HG02973 (cell line): ENCODE data around the gene FUBP3.

Source experiments
- ATAC-seq: cut with Tn5 transposase; IDR thresholded peaks from one replicate; pipeline ENCODE4 v1.9.1; 2021; ENCODE audit warnings: moderate library complexity; ENCODE audit not compliant: unreplicated experiment

The FUBP3 gene

GRCh38 chr9:130661451-130662098, 82.2 kb downstream of the FUBP3 start:
- ATAC-seq = no peak

GRCh38 chr9:130662099-130662969, 83.0 kb downstream of the FUBP3 start:
- ATAC-seq = no peak

- ATAC-seq = no peak
Measured at GRCh38 chr9:130662970-130663257, 83.5 kb downstream of the FUBP3 start.

- no peak for ATAC-seq
Measured at GRCh38 chr9:130663258-130663976, 84.0 kb downstream of the FUBP3 start.

- no peak for ATAC-seq
Measured at GRCh38 chr9:130663977-130664250, 84.5 kb downstream of the FUBP3 start.

- ATAC-seq = no peak
Measured at GRCh38 chr9:130664251-130665028, 85.1 kb downstream of the FUBP3 start, which contains the start of gene PRDM12. PRDM12 (plus strand) TSS chr9:130664594; CDS start chr9:130664654, 60 bp downstream.

- ATAC-seq = no peak
Measured at GRCh38 chr9:130665029-130665430, 85.7 kb downstream of the FUBP3 start.

- no peak for ATAC-seq
Measured at GRCh38 chr9:130665431-130666392, 86.3 kb downstream of the FUBP3 start.

- no peak for ATAC-seq
Measured at GRCh38 chr9:130666393-130667119, 87.2 kb downstream of the FUBP3 start.

GRCh38 chr9:130667120-130667435, 87.7 kb downstream of the FUBP3 start:
- no peak for ATAC-seq

- no peak for ATAC-seq
Measured at GRCh38 chr9:130668196-130668595, 88.8 kb downstream of the FUBP3 start.

GRCh38 chr9:130668659-130669058, 89.3 kb downstream of the FUBP3 start:
- ATAC-seq = no peak

- ATAC-seq = no peak
Measured at GRCh38 chr9:130669965-130670364, 90.6 kb downstream of the FUBP3 start.

- ATAC-seq = no peak
Measured at GRCh38 chr9:130670644-130671043, 91.3 kb downstream of the FUBP3 start.

- no peak for ATAC-seq
Measured at GRCh38 chr9:130672466-130672865, 93.1 kb downstream of the FUBP3 start.

- no peak for ATAC-seq
Measured at GRCh38 chr9:130672933-130673615, 93.7 kb downstream of the FUBP3 start.

GRCh38 chr9:130675396-130675795, 96.0 kb downstream of the FUBP3 start:
- ATAC-seq = no peak

GRCh38 chr9:130677252-130677651, 97.9 kb downstream of the FUBP3 start:
- ATAC-seq = no peak
